NCI-H524 (cell line): ENCODE data around the gene TDRD12.
"Not testable (repeated sequence)": the region's sequence is repeated elsewhere in the genome, so short reads cannot be mapped to it uniquely, and the experiment has no call there.

ENCODE experiments used
- DNase-seq, 2 experiments: peaks; one replicate each; lab custom pipeline; 2025; lab: John Stamatoyannopoulos, UW

TDRD12 gene

DNA sequence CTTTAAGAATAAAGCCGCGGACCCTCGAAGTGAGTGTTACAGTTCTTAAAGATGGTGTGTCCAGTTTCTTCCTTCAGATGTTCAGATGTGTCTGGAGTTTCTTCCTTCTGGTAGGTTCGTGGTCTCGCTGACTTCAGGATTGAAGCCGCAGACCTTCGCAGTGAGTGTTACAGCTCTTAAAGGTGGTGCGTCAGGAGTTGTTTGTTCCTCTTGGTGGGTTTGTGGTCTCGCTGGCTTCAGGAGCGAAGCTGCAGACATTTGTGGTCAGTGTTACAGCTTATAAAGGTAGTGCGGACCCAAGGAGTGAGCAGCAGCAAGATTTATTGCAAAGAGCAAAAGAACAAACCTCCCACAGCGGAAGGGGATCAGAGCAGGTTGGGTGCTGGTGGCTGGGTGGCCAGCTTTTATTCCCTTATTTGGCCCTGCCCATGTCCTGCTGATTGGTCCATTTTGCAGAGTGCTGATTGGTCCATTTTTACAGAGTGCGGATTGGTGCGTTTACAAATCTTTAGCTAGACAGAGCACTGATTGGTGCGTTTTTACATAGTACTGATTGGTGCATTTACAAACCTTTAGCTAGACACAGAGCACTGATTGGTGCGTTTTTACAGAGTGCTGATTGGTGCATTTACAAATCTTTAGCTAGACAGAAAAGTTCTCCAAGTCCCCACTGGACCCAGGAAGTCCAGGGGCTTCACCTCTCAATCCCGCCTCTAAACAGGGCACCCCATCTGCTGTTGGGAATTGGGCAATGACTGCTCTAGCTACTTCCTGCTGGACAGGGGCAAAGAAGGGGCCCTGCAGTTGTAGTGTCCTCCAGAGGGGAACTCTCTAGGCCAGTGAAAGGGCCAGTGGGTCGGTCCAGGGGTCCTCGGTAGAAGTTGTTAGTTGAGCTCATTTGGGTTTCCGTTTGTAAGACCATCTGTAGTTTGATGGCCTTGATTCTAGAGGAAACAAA is 26.1 kb upstream of the TDRD12 start:
- DNase-seq = not testable (repeated sequence)

DNA sequence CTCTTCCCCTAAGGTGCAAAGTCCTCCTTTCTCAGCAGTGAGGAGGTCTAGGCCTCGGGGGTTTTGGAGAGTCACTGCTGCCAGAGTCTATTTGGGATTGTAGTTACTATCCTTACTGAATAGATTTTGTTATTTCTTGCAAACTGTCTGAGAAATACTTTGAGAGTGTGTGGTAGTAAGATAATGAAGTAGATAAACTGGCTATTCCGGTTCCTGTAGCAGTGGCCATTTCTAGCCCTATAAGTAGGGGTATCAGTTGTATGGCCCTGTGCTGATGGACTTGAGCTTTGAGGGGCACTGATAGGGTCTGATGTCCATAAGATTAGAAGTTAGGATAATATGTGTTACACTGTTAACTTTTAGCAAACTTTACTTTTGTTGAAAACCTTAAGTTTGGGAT is 25.3 kb upstream of the TDRD12 start:
- DNase-seq = not testable (repeated sequence)

DNA sequence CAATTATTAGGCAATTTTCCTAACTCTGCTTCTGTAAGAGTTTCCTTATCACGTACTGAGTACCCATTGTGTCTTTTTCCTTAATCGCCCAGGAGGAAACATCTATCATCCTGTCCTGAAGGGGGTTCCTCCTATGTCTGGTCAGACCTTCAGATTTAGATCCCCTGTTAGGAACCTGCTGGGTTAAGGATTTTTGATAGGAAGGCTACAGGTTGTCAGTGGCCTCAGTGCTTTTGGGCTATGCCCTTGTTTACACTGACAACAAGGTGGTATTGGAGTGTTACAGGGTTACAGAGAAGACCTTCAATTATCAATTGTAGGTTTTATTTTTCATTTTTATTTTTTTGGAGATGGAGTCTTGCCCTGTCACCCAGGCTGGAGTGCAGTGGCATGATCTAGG is 24.7 kb upstream of the TDRD12 start:
- not testable (repeated sequence) for DNase-seq

DNA sequence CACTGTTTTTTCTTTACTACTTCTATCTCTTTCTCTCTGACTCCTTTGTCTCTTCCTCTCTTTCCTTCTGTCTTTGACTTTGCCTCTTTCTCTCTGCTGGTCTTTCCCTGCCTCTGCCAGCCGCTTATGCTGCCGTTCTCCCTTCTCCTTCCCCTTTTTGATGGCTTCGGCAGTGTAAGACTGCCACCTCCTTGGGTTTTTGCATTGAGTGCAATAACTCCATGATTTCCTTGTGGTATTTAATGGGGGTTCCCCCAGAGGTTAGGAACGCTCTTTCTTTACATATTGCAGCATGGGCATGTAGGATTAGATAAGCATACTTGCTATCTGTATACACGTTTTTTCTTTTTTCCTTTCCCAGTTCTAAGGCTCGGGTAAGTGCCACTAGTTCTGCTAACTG is 24.1 kb upstream of the TDRD12 start:
- not testable (repeated sequence) for DNase-seq

DNA sequence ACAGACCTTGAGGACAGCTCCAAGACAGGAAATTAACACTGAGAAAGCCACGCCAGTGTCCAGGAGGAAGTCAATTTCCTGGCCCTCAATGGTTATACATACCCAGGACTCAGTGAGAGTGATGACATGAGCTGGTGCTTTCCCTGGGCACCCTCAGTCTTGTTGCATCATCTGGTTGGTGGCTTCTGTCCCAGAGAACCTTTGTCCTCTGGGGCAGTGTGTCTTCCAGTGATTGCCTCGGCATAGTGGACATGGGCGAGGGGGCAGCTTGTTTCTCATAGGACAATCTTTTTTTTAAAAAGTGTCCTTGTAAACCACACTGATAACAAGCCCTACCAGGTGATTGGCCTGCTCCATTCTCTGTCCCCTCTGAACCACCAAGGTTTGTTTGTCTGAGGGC is 22.8 kb upstream of the TDRD12 start:
- not testable (repeated sequence) for DNase-seq

DNA sequence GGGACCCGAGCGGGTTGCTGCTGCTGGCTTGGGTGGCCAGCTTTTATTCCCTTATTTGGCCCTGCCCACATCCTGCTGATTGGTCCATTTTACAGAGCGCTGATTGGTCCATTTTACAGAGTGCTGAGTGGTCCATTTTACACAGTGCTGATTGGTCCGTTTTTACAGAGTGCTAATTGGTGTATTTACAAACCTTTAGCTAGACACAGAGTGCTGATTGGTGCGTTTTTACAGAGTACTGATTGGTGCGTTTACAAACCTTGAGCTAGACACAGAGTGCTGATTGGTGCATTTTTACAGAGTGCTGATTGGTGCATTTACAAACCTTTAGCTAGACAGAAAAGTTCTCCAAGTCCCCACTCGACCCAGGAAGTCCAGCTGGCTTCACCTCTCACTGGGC is 19.4 kb upstream of the TDRD12 start:
- not testable (repeated sequence) for DNase-seq

DNA sequence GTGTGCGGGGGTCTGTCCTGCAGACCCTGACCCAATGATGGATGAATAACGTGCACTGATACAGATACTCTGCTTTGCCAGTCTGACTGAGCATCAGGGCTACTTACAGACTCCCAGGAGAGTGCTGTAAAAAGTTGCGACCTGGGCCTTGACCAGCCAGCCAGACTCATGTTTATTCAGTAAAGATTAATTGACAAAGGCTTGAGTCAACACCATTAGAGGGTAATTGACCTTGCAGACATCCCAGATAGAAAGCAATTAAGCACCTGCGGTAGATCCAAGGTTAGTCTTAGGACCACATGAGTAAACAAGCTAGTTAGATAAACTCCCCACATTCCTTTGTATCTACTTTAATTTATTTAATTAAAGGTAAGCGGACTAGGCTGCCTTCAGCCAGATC is 17.6 kb upstream of the TDRD12 start:
- DNase-seq = no peak

DNA sequence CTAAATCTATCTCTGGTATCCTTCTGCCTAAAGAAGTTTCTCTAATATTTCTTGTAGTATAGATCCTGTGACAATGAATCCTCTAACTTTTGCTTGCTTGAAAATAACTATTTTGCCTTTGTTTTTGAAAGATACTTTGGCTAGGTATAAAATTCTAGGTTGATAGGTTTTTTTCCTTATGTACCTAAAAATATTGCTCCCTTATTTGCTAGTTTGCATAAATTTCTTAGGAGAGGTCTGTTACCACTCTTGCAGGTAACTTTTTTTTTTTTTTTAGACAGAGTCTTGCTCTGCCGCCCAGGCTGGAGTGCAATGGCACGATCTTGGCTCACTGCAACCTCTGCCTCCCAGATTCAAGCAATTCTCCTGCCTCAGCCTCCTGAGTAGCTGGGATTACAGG is 15.6 kb upstream of the TDRD12 start:
- DNase-seq = not testable (repeated sequence)

DNA sequence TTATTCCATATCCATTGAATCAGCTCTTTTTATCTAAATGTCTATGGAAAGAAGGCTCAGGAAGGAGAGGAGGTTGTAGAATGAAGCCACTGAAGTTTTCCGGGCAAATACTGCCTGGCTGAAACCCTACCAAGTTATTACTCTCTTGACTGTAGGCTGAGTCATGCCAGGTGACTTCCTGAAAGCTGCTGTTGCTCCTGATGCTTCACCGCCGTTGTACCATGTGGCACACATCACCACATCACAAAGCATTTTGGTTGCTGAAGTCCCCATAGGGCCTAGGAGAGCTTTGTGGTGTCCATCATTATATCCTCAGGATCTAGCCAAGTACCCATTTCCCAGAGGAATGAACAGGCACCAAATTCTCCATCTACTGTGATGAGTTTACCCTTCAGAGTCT is 11.1 kb upstream of the TDRD12 start:
- no peak for DNase-seq

DNA sequence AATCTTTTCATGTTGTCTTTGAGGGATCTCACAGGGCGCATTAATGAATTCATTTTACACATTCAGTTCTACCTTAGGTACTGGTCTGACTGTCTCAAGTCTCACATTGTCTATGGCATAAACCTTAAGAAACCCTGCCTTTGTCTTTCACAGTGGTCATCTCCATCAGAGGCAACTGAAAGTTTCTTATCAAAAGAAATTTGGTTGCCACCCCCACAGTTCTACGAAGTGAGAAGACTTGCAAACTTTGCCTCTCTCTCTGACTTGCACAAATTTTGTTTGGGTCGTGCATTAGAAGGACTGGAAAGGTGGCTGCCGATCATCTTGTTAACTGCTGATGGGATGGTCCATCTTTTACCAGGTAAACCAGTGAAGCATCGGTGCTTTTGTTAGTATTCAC is 10.5 kb upstream of the TDRD12 start:
- DNase-seq = no peak

DNA sequence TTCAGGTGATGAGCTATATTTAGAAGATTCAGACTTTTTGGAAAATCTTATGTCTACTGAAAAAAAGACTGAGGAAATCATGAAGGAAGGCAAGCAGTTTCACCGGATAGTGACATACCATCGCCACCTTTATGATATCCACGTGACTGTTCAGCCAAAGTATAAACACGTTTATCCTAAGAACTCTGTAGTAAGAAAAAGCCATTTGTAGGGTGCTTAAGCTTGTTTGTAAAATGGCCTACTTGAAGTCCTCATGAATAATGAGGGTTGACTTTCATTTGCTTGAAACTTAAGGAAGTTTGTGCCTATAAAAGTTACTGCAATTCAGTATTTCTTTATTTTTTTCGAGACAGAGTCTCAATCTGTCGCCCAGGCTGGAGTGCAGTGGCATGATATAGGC is 7.8 kb upstream of the TDRD12 start:
- DNase-seq = no peak

DNA sequence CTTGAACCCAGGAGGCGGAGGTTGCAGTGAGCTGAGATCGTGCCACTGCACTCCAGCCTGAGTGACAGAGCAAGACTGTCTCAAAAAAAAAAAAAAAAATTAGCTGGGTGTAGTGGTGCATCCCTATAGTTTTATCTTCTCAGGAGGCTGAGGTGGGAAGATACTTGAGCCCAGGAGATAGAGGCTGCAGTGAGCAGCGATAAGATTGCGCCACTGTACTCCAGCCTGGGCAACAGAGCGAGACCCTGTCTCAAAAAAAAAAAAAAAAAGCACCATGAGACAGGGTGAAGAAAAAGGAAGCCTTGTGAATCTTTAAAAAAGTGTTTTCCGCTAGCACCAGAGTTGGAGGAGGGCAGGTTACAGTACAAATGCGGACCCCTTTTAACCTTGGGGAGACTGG is 3.4 kb upstream of the TDRD12 start:
- DNase-seq = not testable (repeated sequence)

DNA sequence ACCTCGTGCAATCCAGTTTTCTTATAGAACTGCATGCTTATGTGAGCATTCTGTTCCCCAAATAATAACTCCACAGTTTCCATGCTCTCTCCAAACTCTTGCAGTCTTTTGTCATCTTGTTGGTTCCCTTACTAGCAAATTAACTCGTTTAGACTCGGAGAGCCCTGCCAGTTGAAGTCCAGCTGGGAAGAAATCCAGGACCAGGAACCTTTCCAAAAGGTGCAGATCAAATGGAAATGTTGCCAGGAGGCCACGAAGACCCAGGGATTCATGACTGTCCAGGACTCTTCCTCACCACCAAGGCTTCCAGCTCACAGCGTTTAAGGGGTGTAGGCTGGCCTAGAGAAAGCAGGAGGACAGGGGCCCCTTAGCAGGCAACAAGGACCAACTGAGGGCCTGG is 2.1 kb upstream of the TDRD12 start:
- DNase-seq = no peak

DNA sequence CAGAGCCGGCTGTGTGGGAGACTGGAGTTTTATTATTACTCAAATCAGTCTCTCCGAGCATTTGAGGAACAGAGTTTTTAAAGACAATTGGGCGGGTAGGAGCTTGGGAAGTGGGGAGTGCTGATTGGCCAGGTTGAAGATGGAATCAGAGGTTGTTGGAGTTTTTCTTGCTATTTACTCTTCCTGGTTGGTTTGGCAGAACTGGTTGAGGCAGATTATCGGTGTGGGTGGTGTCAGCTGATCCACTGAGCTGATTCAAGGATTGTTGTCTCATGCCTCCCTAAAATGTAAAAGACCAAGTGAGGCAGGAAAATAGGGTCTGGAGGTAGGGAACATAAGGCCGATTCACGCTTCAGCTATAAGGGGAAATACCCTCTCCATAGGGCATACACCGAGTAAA is 1.3 kb upstream of the TDRD12 start:
- no peak for DNase-seq

DNA sequence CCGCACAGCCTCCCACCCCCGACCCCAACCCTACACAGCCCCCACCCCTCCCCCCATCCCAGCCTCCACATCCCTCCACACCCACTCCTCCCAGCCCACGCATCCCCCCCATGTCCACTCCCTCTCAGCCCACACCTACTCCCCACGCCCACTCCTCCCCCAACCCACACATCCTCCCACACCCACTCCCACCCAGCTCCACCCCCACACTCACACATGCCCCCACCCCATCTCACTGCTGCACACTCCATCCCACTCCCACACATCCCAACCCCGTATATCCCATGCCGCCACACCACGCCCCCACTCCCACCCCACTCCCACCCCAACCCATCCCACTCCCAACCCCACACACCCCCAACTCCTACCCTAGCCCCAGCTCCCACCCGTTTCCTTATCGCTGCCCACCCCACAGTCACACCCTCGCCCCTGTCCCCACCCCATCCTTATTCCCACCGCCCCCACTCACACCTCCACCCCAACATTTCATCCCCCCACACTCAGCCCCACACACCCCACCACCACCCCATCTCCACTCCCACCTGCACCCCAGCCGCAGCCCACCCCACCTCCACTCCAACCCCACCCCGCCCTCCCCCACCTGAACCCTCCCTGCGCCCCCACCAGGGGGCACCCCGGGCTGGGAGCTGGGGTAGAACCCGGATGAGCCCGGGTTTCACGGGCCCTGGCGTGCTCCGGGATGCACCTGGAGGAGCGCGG is 809 bp downstream of the TDRD12 start:
- DNase-seq = no peak

DNA sequence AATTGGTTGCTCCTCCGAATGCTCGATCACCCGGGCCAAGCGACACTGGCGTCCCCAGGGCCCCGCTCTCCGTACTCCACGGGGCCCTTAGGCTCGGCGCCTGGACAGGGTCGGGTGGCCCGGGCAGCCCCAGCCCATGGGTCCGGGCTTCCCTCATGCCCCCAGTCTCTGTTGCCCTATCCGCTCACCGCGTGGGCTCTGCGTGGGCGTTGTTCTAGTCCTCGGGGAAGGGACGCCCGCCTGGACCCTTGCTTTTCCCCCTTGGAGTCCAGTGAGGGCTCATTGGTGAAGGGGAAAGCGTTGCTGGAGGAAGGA is 1.3 kb downstream of the TDRD12 start:
- no peak for DNase-seq

DNA sequence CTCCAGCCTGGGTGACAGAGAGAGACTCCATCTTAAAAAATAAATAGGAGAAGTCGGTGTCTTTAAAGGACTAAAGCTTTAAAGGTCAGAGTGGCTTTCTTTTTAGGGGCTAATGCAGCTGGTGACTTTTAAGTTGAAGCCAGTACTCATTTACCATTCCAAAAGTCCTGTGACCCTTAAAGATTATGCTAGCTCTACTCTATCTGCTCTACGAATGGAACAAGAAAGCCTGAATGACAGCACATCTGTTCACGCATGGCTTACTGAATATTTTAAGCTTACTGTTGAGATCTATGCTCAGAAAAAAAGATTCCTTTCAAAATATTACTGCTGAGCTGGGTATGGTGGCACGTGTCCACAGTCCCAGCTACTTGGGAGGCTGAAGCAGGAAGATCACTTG is 16.4 kb downstream of the TDRD12 start:
- peak in 1 of 2 experiments; percentile 7 for DNase-seq

DNA sequence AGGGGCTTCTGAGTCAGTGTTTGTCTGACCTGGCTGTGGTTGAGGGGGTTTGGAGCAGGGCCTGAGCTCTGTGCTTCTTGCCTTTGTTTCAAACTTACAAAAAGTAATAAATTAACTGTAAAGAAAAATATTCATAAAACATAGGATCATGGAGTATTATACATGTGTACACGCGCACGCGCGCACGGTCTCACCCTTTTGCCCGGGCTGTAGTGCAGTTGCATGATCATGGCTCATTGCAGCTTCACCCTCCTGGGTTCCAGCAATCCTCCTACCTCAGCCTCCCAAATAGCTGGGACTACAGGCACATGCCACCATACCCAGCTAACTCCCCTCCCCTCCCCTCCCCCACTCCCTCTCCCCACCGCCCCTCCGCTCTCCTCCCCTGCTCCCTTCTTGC is 23.5 kb downstream of the TDRD12 start:
- DNase-seq = no peak

DNA sequence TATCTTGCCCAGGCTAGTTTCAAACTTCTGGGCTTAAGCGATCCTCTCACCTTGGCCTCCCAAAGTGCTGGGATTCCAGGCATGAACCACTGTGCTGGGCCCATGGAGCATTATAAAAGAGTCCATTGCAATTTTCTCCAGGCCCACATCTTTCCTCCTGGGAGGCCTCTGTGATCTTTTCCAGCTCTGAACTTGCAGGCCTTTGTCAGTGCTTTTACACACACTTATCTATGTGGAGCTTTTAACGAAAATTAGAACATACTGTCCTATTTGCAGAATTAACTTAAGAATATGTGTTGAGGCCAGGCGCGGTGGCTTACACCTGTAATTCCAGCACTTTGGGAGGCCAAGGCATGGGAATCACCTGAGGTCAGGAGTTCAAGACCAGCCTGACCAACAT is 23.9 kb downstream of the TDRD12 start:
- DNase-seq = no peak

DNA sequence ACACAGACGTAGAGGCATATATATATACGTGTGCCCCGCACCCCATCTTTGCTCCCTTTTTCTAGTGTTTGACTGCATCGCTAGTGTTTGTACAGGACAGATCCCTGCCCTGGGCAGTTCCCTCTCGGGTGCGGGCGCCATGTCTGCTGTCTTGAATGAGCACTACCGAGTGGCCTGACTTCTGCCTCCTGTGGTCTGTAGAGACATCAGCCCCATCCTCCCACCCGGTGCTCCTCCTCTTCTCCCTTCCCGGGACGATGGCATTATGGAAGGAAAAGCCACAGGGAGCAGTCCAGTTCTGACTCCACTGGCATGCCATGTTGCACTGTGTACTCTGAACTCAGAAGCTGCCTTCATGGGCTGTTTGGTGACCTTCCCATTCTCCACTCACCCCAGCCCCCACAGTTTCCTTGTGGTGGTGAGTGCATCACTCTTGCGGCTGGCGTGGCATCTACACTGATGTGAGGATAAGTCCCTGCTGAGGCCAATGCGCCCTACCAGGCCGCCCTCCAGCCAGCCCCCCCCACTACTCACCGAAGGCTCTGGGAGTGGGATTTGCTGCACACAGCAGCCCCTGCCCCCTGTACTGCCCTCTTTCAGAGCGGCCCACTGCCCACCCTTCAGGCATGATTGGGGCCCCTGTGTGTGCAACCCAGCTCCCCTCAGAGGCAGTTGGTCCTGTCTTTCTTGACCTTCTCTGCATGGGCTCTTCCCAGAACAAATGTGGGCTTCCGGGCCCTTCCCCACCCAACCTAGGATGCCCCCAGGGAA is 25.2 kb downstream of the TDRD12 start:
- no peak for DNase-seq

DNA sequence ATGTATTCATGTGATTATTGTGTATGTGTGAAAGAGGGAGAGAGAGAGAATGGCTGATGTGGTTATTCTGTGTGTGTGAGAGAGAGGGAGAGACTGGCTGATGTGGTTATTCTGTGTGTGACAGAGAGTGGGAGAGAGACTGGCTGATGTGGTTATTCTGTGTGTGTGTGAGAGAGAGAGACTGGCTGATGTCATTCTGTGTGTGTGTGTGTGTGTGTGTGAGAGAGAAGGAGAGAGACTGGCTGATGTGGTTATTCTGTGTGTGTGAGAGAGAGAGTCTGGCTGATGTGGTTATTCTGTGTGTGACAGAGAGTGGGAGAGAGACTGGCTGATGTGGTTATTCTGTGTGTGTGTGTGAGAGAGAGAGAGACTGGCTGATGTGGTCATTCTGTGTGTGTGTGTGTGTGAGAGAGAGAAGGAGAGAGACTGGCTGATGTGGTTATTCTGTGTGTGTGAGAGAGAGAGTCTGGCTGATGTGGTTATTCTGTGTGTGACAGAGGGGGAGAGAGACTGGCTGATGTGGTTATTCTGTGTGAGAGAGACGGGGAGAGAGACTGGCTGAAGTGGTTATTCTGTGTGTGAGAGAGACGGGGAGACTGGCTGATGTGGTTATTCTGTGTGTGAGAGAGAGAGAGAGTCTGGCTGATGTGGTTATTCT is 26.2 kb downstream of the TDRD12 start:
- not testable (repeated sequence) for DNase-seq

DNA sequence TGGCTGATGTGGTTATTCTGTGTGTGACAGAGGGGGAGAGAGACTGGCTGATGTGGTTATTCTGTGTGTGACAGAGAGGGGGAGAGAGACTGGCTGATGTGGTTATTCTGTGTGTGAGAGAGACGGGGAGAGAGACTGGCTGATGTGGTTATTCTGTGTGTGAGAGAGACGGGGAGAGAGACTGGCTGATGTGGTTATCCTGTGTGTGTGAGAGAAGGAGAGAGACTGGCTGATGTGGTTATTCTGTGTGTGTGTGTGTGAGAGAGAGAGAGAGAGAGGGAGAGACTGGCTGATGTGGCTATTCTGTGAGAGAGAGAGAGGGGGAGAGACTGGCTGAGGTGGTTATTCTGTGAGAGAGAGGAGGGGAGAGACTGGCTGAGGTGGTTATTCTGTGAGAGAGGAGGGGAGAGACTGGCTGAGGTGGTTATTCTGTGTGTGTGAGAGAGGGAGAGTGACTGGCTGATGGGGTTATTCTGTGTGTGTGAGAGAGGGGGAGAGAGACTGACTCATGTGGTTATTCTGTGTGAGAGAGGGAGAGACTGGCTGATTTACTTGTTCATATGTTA is 27.1 kb downstream of the TDRD12 start:
- DNase-seq = not testable (repeated sequence)
